DOHH2 (cell line): ENCODE measurements around the gene SPG7.

Experiments
- H3F3A ChIP-seq: fragments of 200-600 bp; sonication (generic), shearing (Covaris generic); 2 replicates; pipeline ENCODE4 v1.6.0; 2016; ENCODE audit warnings: antibody characterized with exemption, mild to moderate bottlenecking; ENCODE audit not compliant: control insufficient read depth, insufficient read depth
- H3K27ac ChIP-seq: fragments of 200-600 bp; sonication (generic); 2 replicates; pipeline ENCODE4 v1.5.1; 2014; ENCODE audit warnings: low read depth, mild to moderate bottlenecking, low read length, moderate library complexity
- H3K27me3 ChIP-seq: fragments of 200-600 bp; sonication (generic); 2 replicates; pipeline ENCODE4 v1.6.1; 2014; ENCODE audit warnings: mild to moderate bottlenecking, low read length, mixed read lengths; ENCODE audit not compliant: control insufficient read depth
- H3K36me3 ChIP-seq: fragments of 200-600 bp; sonication (generic); 2 replicates; pipeline ENCODE4 v1.6.1; 2014; ENCODE audit warnings: mild to moderate bottlenecking, low read length, moderate library complexity, mixed read lengths; ENCODE audit not compliant: control insufficient read depth
- H3K4me1 ChIP-seq: fragments of 200-600 bp; sonication (generic); 2 replicates; pipeline ENCODE4 v1.6.1; 2014; ENCODE audit warnings: mild to moderate bottlenecking, low read length, mixed read lengths; ENCODE audit not compliant: control insufficient read depth
- H3K4me2 ChIP-seq: fragments of 200-600 bp; sonication (generic); 2 replicates; pipeline ENCODE4 v1.6.0; 2014; ENCODE audit warnings: mild to moderate bottlenecking, low read length, moderate library complexity
- H3K4me3 ChIP-seq: fragments of 200-600 bp; sonication (generic); 2 replicates; pipeline ENCODE4 v1.5.1; 2014; ENCODE audit warnings: mild to moderate bottlenecking, low read length, mixed read lengths
- H3K79me2 ChIP-seq: fragments of 200-600 bp; sonication (generic); 2 replicates; pipeline ENCODE4 v1.6.1; 2014; ENCODE audit warnings: mild to moderate bottlenecking, low read length, mixed read lengths; ENCODE audit not compliant: control insufficient read depth
- H3K9me2 ChIP-seq: fragments of 200-600 bp; sonication (generic); replicated peaks from 2 replicates; pipeline ENCODE4 v1.6.1; 2014; ENCODE audit warnings: mild to moderate bottlenecking, low read length, mixed read lengths; ENCODE audit not compliant: control insufficient read depth
- H3K9me3 ChIP-seq: fragments of 200-600 bp; sonication (generic); 2 replicates; pipeline ENCODE4 v1.6.1; 2014; ENCODE audit warnings: antibody characterized with exemption, low read length, mixed read lengths; ENCODE audit not compliant: control insufficient read depth, insufficient read depth
- H4K20me1 ChIP-seq: fragments of 200-600 bp; sonication (generic); 2 replicates; pipeline ENCODE4 v1.6.0; 2014; ENCODE audit warnings: low read depth, mild to moderate bottlenecking, antibody characterized with exemption, low read length, moderate library complexity; ENCODE audit not compliant: control insufficient read depth, insufficient read depth
- EZH2phosphoT487 ChIP-seq: fragments of 200-600 bp; sonication (generic); IDR thresholded peaks from 2 replicates; pipeline ENCODE4 v1.6.1; 2017; ENCODE audit warnings: borderline replicate concordance, mild to moderate bottlenecking, antibody characterized with exemption, low read length, moderate library complexity, mixed read lengths
- TF ChIP-seq, protein P1 (sequence below): fragments of 200-600 bp; sonication (generic); IDR thresholded peaks from one replicate; pipeline ENCODE4 v1.5.1; 2014; ENCODE audit warnings: antibody characterized with exemption, mild to moderate bottlenecking, low read depth, low read length; ENCODE audit not compliant: poor library complexity, severe bottlenecking

Gene SPG7

DNA sequence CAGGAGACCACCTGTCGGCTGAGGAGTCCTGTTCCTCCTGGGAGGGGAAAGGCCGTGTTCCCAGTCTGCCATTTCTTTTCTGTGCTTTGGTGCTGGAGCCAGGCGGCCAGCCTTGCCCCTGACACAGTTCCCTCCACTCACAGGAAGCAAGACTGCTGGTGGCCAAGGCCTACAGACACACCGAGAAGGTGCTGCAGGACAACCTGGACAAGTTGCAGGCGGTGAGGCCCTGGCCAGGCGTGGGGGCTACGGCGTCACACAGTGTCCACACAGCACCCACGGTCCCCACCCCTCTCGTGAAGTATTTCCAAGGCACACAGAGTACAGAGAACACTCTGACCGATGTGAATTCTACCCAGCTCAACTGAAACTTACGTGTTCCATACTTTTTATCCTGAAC is 46.1 kb downstream of the SPG7 start:
- Histone ChIP-seq H3K9me2 (no peaks in the 10 kb centered on the region), H3K4me3 (no peak overlapping the region), H4K20me1 (no peaks in the 10 kb centered on the region), H3K9me3 (no peaks in the 10 kb centered on the region), H3F3A (peaks cover 4% of the 10 kb centered on the region), H3K79me2 (no peaks in the 10 kb centered on the region), H3K27ac (no peak overlapping the region), H3K36me3 (peaks cover 48% of the 10 kb centered on the region), H3K4me1 (peaks cover 3% of the 10 kb centered on the region; the same call in 1 of the 2 replicates), H3K27me3 (no peaks in the 10 kb centered on the region), H3K4me2 (no peak overlapping the region)
- TF ChIP-seq, protein P1, sequence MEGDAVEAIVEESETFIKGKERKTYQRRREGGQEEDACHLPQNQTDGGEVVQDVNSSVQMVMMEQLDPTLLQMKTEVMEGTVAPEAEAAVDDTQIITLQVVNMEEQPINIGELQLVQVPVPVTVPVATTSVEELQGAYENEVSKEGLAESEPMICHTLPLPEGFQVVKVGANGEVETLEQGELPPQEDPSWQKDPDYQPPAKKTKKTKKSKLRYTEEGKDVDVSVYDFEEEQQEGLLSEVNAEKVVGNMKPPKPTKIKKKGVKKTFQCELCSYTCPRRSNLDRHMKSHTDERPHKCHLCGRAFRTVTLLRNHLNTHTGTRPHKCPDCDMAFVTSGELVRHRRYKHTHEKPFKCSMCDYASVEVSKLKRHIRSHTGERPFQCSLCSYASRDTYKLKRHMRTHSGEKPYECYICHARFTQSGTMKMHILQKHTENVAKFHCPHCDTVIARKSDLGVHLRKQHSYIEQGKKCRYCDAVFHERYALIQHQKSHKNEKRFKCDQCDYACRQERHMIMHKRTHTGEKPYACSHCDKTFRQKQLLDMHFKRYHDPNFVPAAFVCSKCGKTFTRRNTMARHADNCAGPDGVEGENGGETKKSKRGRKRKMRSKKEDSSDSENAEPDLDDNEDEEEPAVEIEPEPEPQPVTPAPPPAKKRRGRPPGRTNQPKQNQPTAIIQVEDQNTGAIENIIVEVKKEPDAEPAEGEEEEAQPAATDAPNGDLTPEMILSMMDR, result no peak
- no peak for TF ChIP-seq EZH2phosphoT487

DNA sequence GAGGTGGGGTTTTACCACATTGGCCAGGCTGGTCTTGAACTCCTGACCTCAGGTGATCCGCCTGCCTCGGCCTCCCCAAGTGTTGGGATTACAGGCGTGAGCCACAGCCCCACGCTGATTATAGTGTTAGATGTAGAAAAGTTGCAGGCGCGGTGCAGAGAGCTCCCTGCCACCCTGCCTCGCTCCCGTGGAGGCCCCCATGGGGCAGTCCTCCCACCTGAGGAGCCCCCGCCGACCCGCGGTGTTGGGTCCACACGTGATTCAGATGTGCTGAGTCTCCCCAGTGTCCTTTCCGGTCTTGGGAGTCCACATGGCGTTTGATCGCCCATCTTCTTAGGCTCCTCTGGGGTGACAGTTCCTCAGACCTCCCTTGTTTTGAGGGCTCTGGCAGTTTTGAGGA is 47.1 kb downstream of the SPG7 start:
- Histone ChIP-seq H3F3A (peaks cover 4% of the 10 kb centered on the region), H3K27ac (no peak overlapping the region), H3K9me3 (no peaks in the 10 kb centered on the region), H3K79me2 (peaks cover 7% of the 10 kb centered on the region), H3K4me2 (no peak overlapping the region), H3K4me3 (no peak overlapping the region), H3K4me1 (peaks cover 7% of the 10 kb centered on the region; the same call in 1 of the 2 replicates), H3K27me3 (no peaks in the 10 kb centered on the region), H3K9me2 (no peaks in the 10 kb centered on the region), H3K36me3 (peaks cover 47% of the 10 kb centered on the region), H4K20me1 (no peaks in the 10 kb centered on the region)
- TF ChIP-seq EZH2phosphoT487, result no peak
- TF ChIP-seq, protein P1, result no peak

DNA sequence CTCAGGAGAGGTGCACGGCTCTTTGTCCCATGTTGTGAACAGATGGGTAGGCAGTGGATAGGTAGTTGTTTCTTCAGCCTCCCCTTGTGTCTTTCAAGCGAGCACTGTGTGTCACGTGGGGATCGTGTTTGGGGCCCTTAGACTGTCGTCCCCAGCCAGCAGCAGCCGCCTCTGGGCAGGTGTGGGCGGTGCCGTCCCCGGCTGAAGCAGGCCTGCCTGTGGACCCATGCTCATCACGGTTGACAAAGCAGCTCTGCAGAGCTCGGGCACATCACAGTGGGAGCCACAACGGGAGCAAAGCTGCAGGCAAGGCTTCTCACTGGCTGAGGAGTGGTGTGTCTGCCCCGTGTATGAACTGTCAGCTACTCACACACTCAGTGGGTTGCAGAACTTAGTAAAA is 47.6 kb downstream of the SPG7 start:
- H3K27me3 ChIP-seq, result no peaks in the 10 kb centered on the region
- peaks cover 7% of the 10 kb centered on the region; the same call in 1 of the 2 replicates for H3K4me1 ChIP-seq
- H3F3A ChIP-seq, result peaks cover 4% of the 10 kb centered on the region
- TF ChIP-seq, protein P1, result no peak
- no peak for TF ChIP-seq EZH2phosphoT487
- H4K20me1 ChIP-seq, result no peaks in the 10 kb centered on the region
- no peaks in the 10 kb centered on the region for H3K9me3 ChIP-seq
- H3K36me3 ChIP-seq, result peaks cover 45% of the 10 kb centered on the region
- H3K4me2 ChIP-seq, result no peak overlapping the region
- no peak overlapping the region for H3K27ac ChIP-seq
- H3K79me2 ChIP-seq, result peaks cover 11% of the 10 kb centered on the region
- H3K9me2 ChIP-seq, result no peaks in the 10 kb centered on the region
- H3K4me3 ChIP-seq, result no peak overlapping the region
